GM18507 (cell line): Measurements from ENCODE around the gene TNS1.

Experiments used
- DNase-seq: peaks from one replicate; pipeline ENCODE4 v3.0.0; 2011; ENCODE audit warnings: low read depth; ENCODE audit not compliant: insufficient read length; ENCODE audit errors: extremely low spot score
- FAIRE-seq: peaks from 2 replicates; lab custom pipeline; 2011; peaks lifted over from hg19 to GRCh38; lab: Jason Lieb, UNC

TNS1 gene

DNA sequence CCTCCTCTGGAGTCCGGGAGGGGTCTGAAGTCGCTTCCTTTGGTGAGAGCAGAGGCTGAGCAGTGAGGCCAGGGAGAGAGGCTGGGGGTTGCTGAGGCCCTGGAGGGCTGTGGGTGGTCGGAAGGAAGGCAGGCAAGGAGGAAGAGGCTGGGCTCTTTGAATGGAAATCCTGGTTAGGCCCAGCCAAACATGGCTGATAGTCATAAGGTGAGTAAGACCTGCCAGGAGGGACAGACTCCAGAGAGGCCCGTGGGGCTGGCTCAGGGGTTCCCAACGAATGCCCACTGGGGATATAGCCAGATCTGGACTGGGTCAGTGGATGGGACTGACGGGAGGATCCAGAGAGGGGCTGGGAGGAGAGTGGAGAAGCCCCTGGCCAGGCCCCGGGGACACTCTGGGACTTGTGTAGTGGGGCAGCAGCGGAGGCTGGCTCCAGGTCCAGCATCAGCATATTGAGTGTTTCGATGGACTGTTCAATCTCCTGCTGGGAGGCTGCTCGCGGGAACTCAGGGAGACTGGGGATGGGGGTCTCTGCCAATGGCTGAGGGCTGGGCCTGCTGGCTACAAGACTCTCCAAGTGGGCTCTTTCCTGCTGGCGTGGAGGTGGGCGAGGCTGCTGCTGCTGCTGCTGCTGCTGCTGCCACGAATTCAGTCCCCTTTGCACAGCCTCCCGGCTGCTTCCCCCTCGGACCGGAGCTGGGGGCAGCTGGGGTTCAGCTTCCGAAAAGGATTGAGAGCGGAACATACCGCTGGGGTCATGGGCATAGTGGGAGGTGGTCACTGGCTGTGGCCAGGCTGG lies 155.0 kb downstream of the TNS1 start:
- DNase-seq (no peak), FAIRE-seq (no peak)

DNA sequence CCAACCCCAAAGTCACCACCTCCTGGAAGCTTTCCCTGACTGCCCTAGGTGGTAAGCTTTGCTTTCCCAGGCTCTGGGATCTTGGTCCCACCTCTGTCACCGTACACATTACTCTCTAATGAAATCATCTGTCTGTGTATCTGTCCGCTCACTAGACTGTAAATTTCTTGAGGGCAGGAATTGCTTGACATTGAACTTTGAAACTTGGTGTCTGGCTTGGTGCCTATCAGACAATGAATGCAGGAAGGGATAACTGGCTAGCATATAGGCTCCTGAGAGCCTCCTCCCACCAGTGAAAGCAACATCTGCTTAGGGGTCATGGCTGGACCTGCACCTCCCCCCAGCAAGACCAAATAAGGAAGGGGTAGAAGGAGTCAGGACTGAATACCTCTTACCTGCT lies 155.7 kb downstream of the TNS1 start:
- DNase-seq (no peak), FAIRE-seq (no peak)

DNA sequence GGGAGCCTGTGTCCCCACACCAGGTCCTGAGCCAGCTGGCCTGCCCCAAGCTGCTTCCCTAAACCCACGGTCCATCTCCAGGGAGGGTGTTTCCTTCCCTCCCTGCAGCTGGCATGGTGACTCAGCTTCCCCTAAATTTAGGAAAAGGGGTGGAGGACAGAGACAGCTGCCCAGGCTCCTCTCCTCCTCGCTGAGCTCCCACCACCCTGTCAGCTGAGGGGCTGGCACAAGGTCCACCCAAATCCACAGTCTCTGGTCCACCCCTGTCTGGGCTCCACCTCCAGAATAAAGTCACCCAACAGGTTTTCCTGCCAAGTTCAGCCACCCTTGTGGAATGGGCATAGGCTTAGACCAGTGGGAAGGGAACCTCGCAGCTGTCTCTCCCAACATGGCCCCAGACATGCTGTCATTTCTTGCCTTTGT lies 156.5 kb downstream of the TNS1 start:
- FAIRE-seq: no peak

DNA sequence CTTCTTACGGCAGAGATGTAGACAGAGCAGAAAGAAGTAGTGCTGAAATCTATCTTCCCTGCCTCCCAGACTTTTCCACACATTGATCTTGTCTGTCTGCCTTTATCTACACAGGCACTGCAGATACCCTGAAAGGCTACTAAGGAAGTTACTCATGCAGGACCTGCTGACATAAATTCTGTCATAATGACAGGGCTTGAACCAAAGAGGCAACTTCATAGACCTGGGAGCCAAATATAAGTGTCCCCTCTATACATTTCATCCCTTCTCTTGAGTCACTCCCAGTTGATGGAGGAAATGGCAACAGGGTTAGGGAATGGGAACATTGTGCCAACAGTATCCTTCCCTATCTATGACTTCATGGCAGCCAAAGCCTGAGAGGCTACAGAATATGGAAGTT lies 157.5 kb downstream of the TNS1 start:
- no peak for DNase-seq
- no peak for FAIRE-seq

More for the DNA sequence above, 156.5 kb downstream of the TNS1 start:
- no peak for DNase-seq

DNA sequence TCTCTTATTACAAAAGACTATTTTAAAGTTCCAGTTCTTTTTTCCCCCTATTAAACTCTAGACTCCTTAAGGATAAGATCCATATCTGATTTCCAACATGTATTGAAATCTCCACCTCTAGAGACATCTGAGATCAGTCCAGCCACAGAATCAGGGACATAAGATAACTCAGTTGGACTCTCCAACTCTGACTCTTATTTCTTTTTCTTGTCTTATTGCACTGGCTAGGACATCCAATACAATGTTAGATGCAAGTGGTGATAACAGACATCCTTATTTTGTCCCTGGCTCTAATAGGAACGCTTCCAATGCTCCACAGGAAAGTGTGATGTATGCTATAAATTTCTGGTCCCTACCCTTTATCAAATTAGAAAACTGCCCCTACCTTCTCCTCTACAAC lies 158.1 kb downstream of the TNS1 start:
- no peak for FAIRE-seq
- no peak for DNase-seq

DNA sequence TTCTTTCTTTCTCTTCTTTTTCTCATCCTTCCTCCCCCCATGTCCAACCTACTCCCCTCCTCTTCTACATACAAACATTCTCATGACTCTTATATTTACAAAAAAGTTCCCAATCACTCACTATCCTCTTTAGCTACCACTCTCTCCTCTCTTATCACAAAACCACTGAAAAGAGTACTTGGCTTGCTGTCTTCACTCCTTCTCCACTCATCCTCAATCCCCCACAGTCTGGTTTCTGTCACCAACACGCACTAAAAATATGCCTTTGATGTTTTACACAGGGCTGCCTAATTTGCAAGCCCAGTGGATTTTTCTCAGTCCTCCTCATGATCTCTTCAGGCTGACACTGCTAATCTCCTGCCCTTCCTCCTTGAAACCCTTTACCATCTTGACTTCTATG lies 159.5 kb downstream of the TNS1 start:
- DNase-seq: no peak
- FAIRE-seq: no peak

DNA sequence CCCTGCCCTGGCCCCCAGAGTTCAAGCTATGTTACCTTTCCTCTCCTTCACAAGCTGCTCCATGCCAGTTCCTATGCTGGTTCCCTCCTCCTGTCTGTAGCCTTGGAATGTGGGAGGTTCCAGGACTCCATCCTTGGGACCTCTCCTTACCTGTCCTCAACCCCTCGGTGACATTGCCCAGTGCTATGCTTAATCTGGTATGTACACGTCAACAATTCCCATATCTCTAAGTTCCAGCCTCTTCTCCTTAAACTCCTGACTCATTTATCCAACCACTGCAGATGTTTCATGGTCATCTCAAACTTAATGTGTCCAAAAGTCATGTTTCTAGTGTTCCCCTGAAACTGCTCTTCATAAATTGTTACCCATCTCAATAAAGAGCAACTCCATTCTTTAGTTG lies 160.8 kb downstream of the TNS1 start:
- FAIRE-seq: no peak
- no peak for DNase-seq

DNA sequence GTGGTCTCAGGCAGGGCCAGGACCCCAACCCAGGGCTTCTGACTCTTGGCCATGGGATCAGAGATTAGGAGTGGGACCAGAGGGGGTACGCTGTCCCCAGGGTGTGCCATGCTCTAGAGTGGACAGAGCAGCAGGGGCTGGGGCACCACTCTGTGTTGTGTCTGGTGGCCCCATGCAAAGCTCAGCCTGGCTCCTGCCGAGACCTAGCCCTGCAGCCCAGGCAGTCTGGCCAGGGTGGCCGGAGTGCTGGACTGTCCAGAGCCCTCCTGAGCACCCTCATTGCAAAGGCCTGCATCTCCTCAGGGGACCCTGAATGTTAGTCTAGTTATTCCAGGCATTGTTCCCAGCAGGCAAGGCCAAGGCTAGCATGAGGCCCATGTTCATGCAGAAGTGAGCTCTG lies 162.3 kb downstream of the TNS1 start:
- no peak for FAIRE-seq
- DNase-seq: no peak

DNA sequence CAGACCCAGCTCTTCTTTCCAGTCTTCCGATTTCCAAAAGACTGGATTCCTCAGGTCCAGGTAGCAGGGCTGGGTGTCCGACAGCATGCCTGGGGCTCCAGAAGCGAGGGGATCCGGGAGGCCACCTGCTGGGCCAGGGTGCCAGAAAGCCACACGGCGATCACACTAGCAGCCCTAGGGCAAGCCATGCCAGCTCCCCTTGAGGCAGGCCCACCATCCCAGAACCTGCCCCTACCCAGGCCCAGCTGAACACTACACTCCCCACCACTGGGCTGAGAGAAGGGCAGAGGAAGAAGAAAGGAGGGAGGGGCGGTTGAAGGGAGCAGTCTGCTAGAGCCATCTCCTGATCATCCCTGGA lies 163.1 kb downstream of the TNS1 start:
- FAIRE-seq (no peak), DNase-seq (no peak)

DNA sequence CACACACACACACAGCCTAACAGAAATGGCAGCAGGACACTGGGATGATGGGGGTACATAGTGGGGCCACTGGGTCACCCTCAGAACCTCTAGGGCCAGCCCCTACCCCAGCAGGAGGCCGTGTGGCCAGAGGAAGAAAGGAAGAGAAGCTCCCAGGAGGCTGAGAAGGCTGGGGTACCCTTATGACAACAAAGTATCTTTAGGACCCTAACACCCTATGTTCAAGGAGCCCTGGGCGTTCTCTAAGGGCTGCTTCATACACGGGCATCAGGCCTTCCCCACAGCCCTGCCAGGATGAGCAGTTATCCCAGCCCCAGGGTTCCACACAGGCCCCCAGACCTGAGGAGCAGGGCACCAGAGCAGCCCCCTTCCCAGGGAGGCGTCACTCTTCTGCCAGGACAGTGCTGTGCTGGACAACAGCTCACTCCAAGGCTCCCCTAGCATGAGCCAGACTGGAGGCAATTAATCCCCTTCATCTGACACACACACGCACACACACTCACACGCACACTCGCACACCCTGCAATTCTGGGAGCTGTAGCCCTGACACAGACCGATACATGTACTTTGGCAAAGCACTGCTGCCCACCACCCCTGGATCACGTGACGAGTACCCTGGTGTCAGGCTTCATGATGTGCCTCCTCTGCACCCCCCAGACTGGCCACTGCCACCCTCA lies 163.6 kb downstream of the TNS1 start:
- no peak for FAIRE-seq
- no peak for DNase-seq

DNA sequence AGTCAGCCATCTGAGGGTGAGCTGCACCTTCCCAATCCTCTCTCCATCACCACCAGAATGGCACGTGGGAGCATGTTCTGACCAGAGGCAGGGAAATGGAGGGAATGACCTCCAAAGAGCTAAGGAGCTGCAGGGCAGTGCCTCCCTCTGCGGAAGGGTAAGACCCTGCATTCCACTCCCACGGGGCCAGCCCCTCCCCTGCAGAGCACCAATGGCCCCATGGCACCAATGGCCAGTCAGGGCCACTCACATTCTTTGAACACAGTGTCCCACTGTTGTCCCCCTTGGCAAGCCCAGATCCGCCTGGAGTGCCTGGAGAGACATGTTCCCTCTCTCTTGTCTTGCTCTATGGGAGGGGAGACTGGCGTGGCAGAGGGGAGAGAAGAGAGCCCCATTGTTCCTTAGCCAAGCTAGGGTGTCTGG lies 164.4 kb downstream of the TNS1 start:
- FAIRE-seq: no peak
- DNase-seq: no peak

DNA sequence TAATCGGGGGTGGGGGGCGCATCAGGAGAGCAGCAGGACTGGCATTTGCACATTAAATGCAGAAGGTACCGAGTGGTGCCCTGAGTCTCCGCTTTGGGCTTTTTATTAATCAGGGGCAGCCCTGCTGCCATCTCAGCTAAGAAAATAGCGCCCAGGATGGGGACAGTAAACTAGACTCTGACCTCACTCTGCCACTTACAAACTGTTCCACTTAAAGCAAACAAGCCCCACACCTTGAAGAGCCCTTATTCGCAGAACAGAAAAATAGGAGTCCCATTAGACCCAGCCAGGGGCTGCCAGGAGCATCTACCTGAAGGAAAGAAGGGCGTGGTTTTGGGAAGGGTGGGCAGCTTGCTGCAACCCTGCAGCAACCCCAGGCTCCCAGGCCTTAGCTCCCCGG lies 165.3 kb downstream of the TNS1 start:
- FAIRE-seq (no peak), DNase-seq (no peak)

DNA sequence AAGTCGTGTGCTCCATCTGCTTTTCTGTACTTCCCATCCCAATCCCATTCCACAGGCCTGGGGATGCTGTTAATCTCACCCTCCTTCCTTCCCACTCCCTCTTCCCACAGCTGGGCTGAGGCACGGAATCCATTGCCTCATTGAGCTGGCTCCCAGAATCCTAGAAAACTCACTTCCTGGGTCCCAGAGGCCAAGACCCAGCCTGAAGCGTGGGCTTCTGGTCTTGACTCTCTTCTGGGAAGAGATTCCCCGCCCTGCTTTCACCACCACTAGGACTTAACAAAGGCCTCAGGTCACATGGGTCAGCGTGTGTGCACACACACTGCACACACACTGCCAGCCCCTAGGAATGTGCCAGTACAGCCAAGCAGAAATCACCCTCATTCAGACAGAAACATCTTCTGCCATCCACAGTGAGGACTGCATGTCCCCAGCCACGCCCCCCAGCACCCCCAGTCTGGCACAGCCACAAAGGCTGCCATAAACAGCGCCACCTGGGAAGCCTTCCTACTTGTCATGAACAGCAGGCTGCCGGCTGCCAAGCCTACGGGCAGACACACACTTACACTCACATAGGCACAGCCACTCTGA lies 165.8 kb downstream of the TNS1 start:
- no peak for FAIRE-seq
- DNase-seq: no peak

DNA sequence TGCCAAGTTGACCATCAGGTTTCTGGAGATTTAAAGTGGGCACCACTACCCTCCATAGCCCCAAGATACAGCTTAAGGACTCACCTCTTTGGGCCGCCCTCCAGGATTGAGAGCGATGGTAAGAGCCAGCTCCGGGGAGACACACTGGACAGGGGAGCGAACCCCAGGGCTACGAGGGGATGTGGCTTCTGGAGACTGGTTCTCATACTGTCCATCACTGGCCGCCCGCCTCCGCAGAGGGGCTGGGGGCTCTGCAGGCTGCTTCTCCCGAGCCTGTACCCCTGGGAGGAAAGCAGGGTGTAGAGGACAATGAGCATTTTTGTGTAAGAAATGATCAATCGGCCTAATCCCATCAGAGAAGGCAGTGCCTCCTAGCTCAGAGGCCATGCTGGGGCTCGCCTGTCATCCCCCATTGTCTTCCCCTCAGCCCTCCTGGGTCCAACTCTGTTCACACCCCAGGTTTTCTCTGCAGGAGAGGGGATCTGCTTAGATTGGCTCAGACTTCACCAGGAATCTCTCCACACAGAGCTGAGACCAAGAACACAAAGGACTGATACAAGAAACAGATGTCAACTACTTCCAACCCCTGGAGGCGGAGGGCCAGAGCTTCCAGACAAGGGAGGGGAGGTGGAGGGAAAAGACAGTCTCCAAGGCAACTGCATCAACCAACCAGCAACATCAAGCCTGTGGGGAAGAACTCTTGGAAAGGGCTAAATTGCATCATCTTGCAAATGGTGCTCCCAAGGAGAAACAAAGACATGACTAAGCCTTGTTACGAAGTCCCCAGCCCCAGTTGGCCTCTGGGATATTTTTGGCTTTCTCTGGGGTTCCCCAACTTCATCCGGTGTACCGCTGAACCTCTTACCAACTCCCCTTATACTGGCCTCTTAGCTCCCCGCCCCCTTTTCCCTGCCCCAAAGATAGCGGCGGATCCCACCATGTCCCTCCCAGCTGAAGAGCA lies 166.6 kb downstream of the TNS1 start:
- no peak for DNase-seq
- no peak for FAIRE-seq

DNA sequence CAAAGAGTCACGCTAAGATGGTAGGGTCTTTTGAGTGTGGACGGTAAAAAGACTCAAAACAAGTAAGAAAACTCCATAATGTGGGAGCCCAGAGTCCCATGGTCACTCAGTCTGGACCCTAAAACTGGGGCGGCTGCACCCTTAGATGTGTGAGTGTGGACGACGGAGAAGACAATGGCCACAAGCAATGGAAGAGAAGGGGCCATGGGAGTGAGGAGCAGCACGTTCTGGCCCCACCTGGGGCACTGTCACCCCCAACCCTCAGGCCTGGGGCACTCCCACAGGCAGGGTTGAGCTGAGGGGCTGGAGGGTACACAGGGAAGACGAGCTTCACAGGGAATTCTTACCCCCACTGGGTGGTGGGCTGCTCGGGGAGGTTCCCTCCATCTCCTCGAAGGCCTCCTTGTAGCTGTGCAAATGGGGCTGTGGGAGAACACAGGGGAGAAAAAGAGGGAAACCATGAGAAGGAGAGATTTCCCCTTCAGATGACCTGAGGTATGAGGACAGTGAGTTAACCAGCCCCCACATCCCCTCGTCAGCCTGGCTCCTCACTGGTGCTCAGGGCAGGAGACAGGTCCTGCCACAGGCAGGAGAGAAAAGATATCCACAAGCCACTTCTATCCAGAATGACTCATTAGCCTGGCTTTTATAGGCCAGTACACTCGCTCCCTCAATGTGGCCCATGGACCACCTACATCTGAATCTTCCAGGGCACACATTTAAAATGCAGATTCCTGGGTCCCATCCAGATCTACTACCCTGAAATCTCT lies 167.9 kb downstream of the TNS1 start:
- no peak for DNase-seq
- FAIRE-seq: no peak

DNA sequence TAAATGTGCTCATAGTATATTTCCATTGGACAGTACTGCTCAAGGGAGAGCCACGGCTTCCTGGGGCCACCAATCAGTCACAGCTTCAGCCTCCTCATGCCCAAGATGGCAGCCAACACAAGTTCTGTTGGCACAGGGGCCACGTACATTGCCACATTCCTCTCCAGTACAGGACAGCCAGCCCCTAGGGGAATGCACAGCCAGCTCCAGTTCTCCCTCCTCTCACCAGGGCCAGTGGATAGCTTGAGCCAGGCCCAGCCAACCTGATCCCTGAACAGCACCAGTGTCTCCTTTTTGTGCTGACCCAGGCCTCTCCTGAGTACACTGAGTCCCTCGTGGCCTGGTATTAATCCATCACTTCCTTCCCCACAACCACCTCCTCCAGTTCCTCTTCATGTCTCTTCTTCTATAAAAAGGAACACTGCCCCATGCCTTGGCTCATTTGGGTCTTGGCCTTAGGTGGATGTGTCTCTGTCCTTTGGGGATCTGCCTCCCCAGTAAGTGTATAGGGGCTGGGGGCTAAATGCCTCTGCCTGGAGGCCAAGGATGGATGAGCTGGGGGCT lies 168.7 kb downstream of the TNS1 start:
- no peak for DNase-seq
- FAIRE-seq: no peak

DNA sequence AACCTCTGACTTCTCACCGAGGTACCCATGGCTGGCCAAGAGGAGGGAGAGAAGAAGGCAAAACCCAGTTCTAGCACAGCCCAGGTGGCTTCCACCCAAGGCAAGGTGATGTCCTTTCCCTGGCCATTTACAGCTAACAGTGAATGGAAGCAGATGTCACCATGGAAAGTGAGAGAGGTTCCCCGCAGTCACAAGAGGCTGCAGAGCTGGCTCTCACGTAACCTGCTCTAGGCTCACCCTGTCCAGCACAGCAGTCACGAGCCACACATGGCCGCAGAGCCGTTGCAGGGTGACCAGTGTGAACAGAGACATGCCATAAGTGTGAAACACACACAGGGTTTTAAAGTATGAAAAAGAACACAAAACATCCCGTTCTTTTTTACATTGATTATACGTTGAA lies 169.4 kb downstream of the TNS1 start:
- no peak for DNase-seq
- no peak for FAIRE-seq

DNA sequence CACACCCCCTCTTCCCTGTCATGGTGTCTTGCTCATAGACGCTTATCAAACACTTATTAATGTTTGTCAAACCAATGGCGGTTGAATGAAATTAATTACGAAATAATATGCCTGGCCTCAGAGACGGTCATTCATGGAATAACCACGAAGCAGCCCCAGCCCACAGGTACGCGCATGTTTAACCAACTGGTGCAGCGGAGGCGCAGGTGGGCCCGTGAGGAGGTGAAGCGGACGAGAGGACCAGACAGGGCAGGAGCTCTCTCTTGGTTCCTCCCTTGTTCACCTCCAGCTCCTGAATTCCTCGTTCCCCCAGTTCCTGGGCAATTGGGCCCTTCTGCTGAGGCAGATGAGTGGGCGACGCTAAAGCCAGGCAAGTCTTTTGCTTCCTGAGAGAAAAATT lies 169.8 kb downstream of the TNS1 start:
- no peak for FAIRE-seq
- DNase-seq: no peak

DNA sequence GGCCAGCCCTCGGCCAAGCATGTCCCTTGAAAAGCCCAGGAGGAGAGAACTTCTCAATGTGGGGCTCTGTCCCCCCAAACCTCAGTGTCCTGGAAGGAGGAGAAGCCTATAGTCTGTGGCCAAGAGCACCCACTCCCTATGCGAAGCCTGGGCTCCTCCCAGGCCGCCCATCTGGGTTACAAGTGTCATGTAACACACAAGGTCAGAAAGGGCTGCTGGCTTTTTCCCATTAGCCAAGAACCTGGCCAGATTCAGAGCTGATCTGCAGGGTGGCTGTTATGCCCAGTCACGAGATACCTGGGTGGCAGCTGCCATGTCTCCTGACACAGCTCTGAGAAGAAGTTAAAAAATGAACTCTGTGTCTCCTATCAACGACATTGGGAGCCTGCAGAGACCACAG lies 170.7 kb downstream of the TNS1 start:
- FAIRE-seq: no peak
- DNase-seq: no peak
